Measurements from ENCODE around the gene LHX3.
"Not testable (repeated sequence)": the region's sequence is repeated elsewhere in the genome, so short reads cannot be mapped to it uniquely, and the experiment has no call there.

LHX3 gene

GRCh38 chr9:136151214-136151804, 53.6 kb downstream of the LHX3 start:
- Histone ChIP-seq H3K27me3 (ENCODE audit: insufficient read depth, poor library complexity, severe bottlenecking) (peaks cover 10% of the 10 kb centered on the region), H3K4me3 (replicated peaks; ENCODE audit: insufficient read depth, low read length) (no peak overlapping the region), H3K27ac (replicated peaks) (no peak overlapping the region)
- TF ChIP-seq CTCF (IDR thresholded peaks at IDR 0.05; ENCODE audit: insufficient read depth, low read length) (no peak), REST (IDR thresholded peaks at IDR 0.05; ENCODE audit: insufficient replicate concordance, low read depth) (no peak), GABPA (IDR thresholded peaks at IDR 0.05; ENCODE audit: low read depth) (no peak), SPI1 (IDR thresholded peaks at IDR 0.05; ENCODE audit: borderline replicate concordance, low read depth) (no peak), POLR2AphosphoS5 (IDR thresholded peaks at IDR 0.05; ENCODE audit: low read depth) (no peak)
- DNase-seq (ENCODE audit: low read depth in 1 of 2, low spot score in 1 of 2), result no peak

GRCh38 chr9:136150664-136151213, 54.2 kb downstream of the LHX3 start:
- H3K27me3 ChIP-seq (ENCODE audit: insufficient read depth, poor library complexity, severe bottlenecking), result peaks cover 11% of the 10 kb centered on the region
- H3K4me3 ChIP-seq (replicated peaks; ENCODE audit: insufficient read depth, low read length); DNase-seq (ENCODE audit: low read depth in 1 of 2, low spot score in 1 of 2); H3K27ac ChIP-seq (replicated peaks): not testable (repeated sequence)

- DNase-seq (ENCODE audit: low read depth in 1 of 2, low spot score in 1 of 2), result no peak
- no peak overlapping the region for H3K27ac ChIP-seq (replicated peaks)
- TF ChIP-seq POLR2AphosphoS5 (IDR thresholded peaks at IDR 0.05; ENCODE audit: low read depth), result no peak
- TF ChIP-seq GABPA (IDR thresholded peaks at IDR 0.05; ENCODE audit: low read depth), result no peak
- TF ChIP-seq CTCF (IDR thresholded peaks at IDR 0.05; ENCODE audit: insufficient read depth, low read length), result no peak
- TF ChIP-seq SPI1 (IDR thresholded peaks at IDR 0.05; ENCODE audit: borderline replicate concordance, low read depth), result no peak
- TF ChIP-seq REST (IDR thresholded peaks at IDR 0.05; ENCODE audit: insufficient replicate concordance, low read depth), result no peak
- no peak overlapping the region for H3K4me3 ChIP-seq (replicated peaks; ENCODE audit: insufficient read depth, low read length)
- H3K27me3 ChIP-seq (ENCODE audit: insufficient read depth, poor library complexity, severe bottlenecking), result peaks cover 11% of the 10 kb centered on the region
Measured at GRCh38 chr9:136149853-136150252, 55.1 kb downstream of the LHX3 start.

GRCh38 chr9:136149337-136149736, 55.6 kb downstream of the LHX3 start:
- Histone ChIP-seq H3K27ac (replicated peaks) (no peak overlapping the region), H3K27me3 (ENCODE audit: insufficient read depth, poor library complexity, severe bottlenecking) (peaks cover 11% of the 10 kb centered on the region), H3K4me3 (replicated peaks; ENCODE audit: insufficient read depth, low read length) (no peak overlapping the region)
- TF ChIP-seq CTCF (IDR thresholded peaks at IDR 0.05; ENCODE audit: insufficient read depth, low read length), result no peak
- no peak for TF ChIP-seq GABPA (IDR thresholded peaks at IDR 0.05; ENCODE audit: low read depth)
- TF ChIP-seq SPI1 (IDR thresholded peaks at IDR 0.05; ENCODE audit: borderline replicate concordance, low read depth), result no peak
- TF ChIP-seq POLR2AphosphoS5 (IDR thresholded peaks at IDR 0.05; ENCODE audit: low read depth), result no peak
- no peak for TF ChIP-seq REST (IDR thresholded peaks at IDR 0.05; ENCODE audit: insufficient replicate concordance, low read depth)
- no peak for DNase-seq (ENCODE audit: low read depth in 1 of 2, low spot score in 1 of 2)
